OCI-LY3 (cell line): Measurements from ENCODE around the gene CEP170B.

Source experiments
- H2AFZ ChIP-seq: fragments of 200-600, 300-600 bp; shearing (Covaris generic); 2 replicates; pipeline ENCODE4 v1.6.0; 2014; ENCODE audit warnings: antibody characterized with exemption, low read depth, low read length
- H3K27ac ChIP-seq: fragments of 200-600, 300-600 bp; sonication (generic); 2 replicates; pipeline ENCODE4 v1.5.1; 2014; ENCODE audit warnings: mild to moderate bottlenecking, low read length, moderate library complexity, mixed read lengths
- H3K27me3 ChIP-seq: fragments of 200-600, 300-600 bp; sonication (generic); 2 replicates; pipeline ENCODE4 v1.6.1; 2014; ENCODE audit warnings: low read depth, low read length, mixed read lengths
- H3K36me3 ChIP-seq: fragments of 200-600, 300-600 bp; sonication (generic); replicated peaks from 2 replicates; pipeline ENCODE3; 2014; ENCODE audit warnings: low read depth, low read length, mixed read lengths
- H3K4me1 ChIP-seq: fragments of 300-600, 200-600 bp; sonication (generic); 2 replicates; pipeline ENCODE4 v1.6.1; 2014; ENCODE audit warnings: low read length, mixed read lengths
- H3K4me2 ChIP-seq: fragments of 200-600, 300-600 bp; sonication (generic); 2 replicates; pipeline ENCODE4 v1.6.1; 2014; ENCODE audit warnings: low read length, mixed read lengths
- H3K4me3 ChIP-seq: fragments of 300-600, 200-600 bp; sonication (generic); 2 replicates; pipeline ENCODE4 v1.5.1; 2014; ENCODE audit warnings: antibody characterized with exemption, mild to moderate bottlenecking, low read length, moderate library complexity
- H3K79me2 ChIP-seq: fragments of 300-600, 200-600 bp; shearing (Covaris generic); 2 replicates; pipeline ENCODE4 v1.6.1; 2014; ENCODE audit warnings: mild to moderate bottlenecking, low read length, mixed read lengths
- H3K9ac ChIP-seq: fragments of 300-600, 200-600 bp; shearing (Covaris generic); 2 replicates; pipeline ENCODE4 v1.6.0; 2014; ENCODE audit warnings: mild to moderate bottlenecking, low read length, moderate library complexity
- H3K9me3 ChIP-seq: fragments of 200-600, 300-600 bp; shearing (Covaris generic); 2 replicates; pipeline ENCODE4 v1.6.1; 2014; ENCODE audit warnings: low read length, mixed read lengths; ENCODE audit not compliant: insufficient read depth
- H4K20me1 ChIP-seq: fragments of 200-600, 300-600 bp; sonication (generic); 2 replicates; pipeline ENCODE4 v1.6.1; 2016; ENCODE audit warnings: low read length, mixed read lengths; ENCODE audit not compliant: insufficient read depth
- EZH2phosphoT487 ChIP-seq: fragments of 200-600 bp; shearing (Covaris generic); IDR thresholded peaks from 2 replicates; pipeline ENCODE4 v1.6.1; 2018; ENCODE audit warnings: antibody characterized with exemption, mixed run types, low read depth
- TF ChIP-seq, protein P1 (sequence below): fragments of 200-600, 300-600 bp; sonication (generic); IDR thresholded peaks from 2 replicates; pipeline ENCODE4 v1.5.1; 2014; ENCODE audit warnings: antibody characterized with exemption, low read length, low read depth

Gene CEP170B

DNA sequence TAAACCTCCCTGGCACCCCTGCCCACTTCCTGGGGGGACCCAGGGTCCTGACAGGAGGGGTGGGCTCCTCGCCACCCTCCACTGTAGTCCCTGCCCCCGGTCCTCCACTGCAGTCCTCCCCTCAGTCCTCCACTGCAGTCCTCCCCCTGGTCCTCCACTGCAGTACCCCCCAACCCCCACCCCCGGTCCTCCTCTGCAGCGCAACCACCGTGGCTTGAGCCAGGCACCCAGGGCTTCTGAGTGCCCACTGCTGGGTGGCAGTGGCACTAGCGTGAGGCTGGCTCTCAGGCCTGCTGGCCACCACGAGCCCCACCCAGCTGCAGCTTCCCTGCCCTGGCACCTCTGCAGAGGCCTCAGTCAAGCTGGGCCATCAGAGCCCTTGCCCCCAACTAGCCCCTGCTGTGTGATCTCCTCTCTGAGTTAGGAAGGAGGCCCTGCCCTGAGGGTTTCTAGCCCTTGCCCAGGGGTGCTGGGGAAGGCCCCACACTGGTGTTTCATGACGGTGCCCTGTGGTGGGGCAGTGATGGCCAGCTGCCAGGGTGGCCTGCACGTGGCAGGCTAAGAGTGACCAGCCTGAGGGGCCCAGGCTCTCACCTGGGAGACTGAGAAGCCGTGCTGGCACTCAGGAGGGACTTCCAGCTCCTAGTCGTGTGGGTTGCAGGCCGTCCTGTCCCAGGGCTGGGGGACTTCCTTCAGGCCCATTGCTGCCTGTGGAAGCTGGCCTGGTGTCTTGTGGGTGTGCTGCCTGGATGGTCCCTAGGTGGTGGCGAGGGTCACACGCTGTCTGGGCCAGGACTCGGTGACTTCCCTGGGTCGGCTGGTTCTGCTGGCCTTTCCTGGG, 9.7 kb downstream of the CEP170B start:
- Histone ChIP-seq H3K9me3 (no peaks in the 10 kb centered on the region), H3K79me2 (no peaks in the 10 kb centered on the region), H3K4me2 (no peak overlapping the region), H3K9ac (no peak overlapping the region), H3K4me1 (no peaks in the 10 kb centered on the region), H4K20me1 (0 out of 2 replicates have a peak, but pooled peaks cover 5% of the 10 kb centered on the region), H2AFZ (no peak overlapping the region), H3K4me3 (no peak overlapping the region), H3K27me3 (no peaks in the 10 kb centered on the region), H3K27ac (no peak overlapping the region), H3K36me3 (no peaks in the 10 kb centered on the region)
- TF ChIP-seq, protein P1, sequence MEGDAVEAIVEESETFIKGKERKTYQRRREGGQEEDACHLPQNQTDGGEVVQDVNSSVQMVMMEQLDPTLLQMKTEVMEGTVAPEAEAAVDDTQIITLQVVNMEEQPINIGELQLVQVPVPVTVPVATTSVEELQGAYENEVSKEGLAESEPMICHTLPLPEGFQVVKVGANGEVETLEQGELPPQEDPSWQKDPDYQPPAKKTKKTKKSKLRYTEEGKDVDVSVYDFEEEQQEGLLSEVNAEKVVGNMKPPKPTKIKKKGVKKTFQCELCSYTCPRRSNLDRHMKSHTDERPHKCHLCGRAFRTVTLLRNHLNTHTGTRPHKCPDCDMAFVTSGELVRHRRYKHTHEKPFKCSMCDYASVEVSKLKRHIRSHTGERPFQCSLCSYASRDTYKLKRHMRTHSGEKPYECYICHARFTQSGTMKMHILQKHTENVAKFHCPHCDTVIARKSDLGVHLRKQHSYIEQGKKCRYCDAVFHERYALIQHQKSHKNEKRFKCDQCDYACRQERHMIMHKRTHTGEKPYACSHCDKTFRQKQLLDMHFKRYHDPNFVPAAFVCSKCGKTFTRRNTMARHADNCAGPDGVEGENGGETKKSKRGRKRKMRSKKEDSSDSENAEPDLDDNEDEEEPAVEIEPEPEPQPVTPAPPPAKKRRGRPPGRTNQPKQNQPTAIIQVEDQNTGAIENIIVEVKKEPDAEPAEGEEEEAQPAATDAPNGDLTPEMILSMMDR, result no peak
- TF ChIP-seq EZH2phosphoT487, result no peak

GRCh38 chr14:104875412-104875751, 10.3 kb downstream of the CEP170B start:
- Histone ChIP-seq H3K4me3 (no peak overlapping the region), H3K79me2 (no peaks in the 10 kb centered on the region), H2AFZ (no peak overlapping the region), H3K9ac (no peak overlapping the region), H3K4me1 (no peaks in the 10 kb centered on the region), H4K20me1 (0 out of 2 replicates have a peak, but pooled peaks cover 5% of the 10 kb centered on the region), H3K9me3 (no peaks in the 10 kb centered on the region), H3K27ac (no peak overlapping the region), H3K36me3 (no peaks in the 10 kb centered on the region), H3K27me3 (no peaks in the 10 kb centered on the region), H3K4me2 (no peak overlapping the region)
- TF ChIP-seq, protein P1, result no peak
- no peak for TF ChIP-seq EZH2phosphoT487

- Histone ChIP-seq H3K9ac (no peak overlapping the region), H3K27ac (no peak overlapping the region), H3K79me2 (no peaks in the 10 kb centered on the region), H3K36me3 (no peaks in the 10 kb centered on the region), H3K4me1 (no peaks in the 10 kb centered on the region), H3K4me3 (no peak overlapping the region), H3K27me3 (no peaks in the 10 kb centered on the region), H3K4me2 (no peak overlapping the region), H2AFZ (no peak overlapping the region), H3K9me3 (no peaks in the 10 kb centered on the region), H4K20me1 (0 out of 2 replicates have a peak, but pooled peaks cover 2% of the 10 kb centered on the region)
- TF ChIP-seq, protein P1, result no peak
Measured at GRCh38 chr14:104875811-104876210, 10.7 kb downstream of the CEP170B start.

- H3K4me1 ChIP-seq, result peaks cover under 1% of the 10 kb centered on the region; the same call in 1 of the 2 replicates
- no peaks in the 10 kb centered on the region for H3K79me2 ChIP-seq
- no peak overlapping the region for H3K4me2 ChIP-seq
- no peaks in the 10 kb centered on the region for H3K27me3 ChIP-seq
- H4K20me1 ChIP-seq, result no peaks in the 10 kb centered on the region
- H2AFZ ChIP-seq, result no peak overlapping the region
- H3K9ac ChIP-seq, result no peak overlapping the region
- no peak overlapping the region for H3K4me3 ChIP-seq
- no peaks in the 10 kb centered on the region for H3K36me3 ChIP-seq
- no peak overlapping the region for H3K27ac ChIP-seq
- H3K9me3 ChIP-seq, result no peaks in the 10 kb centered on the region
- TF ChIP-seq, protein P1, result no peak
- no peak for TF ChIP-seq EZH2phosphoT487
Measured at GRCh38 chr14:104876251-104876699, 11.2 kb downstream of the CEP170B start.
